ENCODE data around the gene TMEM176B.

Gene TMEM176B

DNA sequence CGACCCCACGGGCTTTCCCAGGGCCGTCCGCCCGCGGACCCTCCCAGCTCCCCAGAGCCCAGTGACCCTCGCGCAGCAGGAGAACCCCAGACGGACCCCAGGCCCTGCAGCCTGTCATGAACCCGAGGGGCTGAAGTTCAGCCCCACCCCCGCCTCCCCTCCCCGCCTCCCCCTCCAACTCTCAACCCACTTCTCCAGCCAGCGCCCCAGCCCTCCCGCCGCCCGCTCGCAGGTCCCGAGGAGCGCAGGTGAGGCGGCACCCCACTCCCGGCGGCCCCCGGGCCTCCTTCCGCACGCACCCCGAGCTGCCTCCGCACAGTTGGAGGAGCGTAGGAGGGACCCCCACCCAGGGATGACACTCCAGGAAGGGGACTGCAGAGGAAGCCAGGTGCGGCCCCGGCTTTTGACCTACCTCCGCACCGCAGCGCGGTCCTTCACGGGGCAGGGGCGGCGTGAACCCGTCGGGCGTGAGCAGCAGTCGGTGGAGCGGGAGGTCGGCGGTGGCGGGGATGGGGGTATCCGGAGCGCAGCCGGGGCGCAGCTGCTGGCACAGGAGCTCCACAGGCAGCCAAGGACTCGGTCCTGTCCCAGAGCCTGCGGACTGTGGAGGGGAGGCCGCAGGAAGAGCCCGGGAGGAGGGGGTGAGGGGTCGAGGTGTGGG lies 547 bp upstream of the TMEM176B start, which contains the start of gene TMEM176A:
TMEM176A (plus strand) TSS at position 189 of the 661 bp plus-strand sequence. CDS start 782 bp downstream, outside the sequence.
- H3K14ac ChIP-seq (ENCODE audit: low read length) = no peak within 1 kb of the TSS

GRCh38 chr7:150799156-150799555 lies 1.0 kb downstream of the TMEM176B start:
- Histone ChIP-seq H3K4ac (ENCODE audit: low read depth, low read length) (no peak overlapping the region), H3K9me3 (ENCODE audit: insufficient read depth, low read depth, low read length) (peaks cover 4% of the 10 kb centered on the region), H3K79me2 (ENCODE audit: control insufficient read depth, insufficient read depth, low read length, poor library complexity) (no peaks in the 10 kb centered on the region), H4K12ac (ENCODE audit: low read depth, low read length) (no peak overlapping the region), H3K36me3 (ENCODE audit: control insufficient read depth in 1 of 2, insufficient read depth in 2 of 2, low read length in 2 of 2) (no peaks in the 10 kb centered on the region), H3K27ac (ENCODE audit: low read depth, low read length) (no peak overlapping the region), H3K4me2 (ENCODE audit: low read length) (no peak overlapping the region), H2AFZ (ENCODE audit: insufficient read depth, low read length, poor library complexity) (no peak overlapping the region), H2AK5ac (ENCODE audit: low read length) (no peak overlapping the region), H3K9ac (ENCODE audit: low read length) (no peak overlapping the region), H3K18ac (ENCODE audit: low read length) (no peak overlapping the region), H4K8ac (ENCODE audit: low read depth, low read length) (no peak overlapping the region), H3K27me3 (ENCODE audit: insufficient read depth, low read length) (peaks cover 34% of the 10 kb centered on the region), H3K14ac (ENCODE audit: low read length) (no peak overlapping the region), H3K79me1 (ENCODE audit: low read length) (no peaks in the 10 kb centered on the region), H3K4me3 (ENCODE audit: low read depth, low read length) (no peak overlapping the region), H4K91ac (ENCODE audit: low read depth, low read length) (no peak overlapping the region), H3K4me1 (ENCODE audit: control insufficient read depth in 1 of 2, insufficient read depth in 2 of 2, low read length in 2 of 2) (peaks cover 6 to 9% of the 10 kb centered on the region in 2 experiments), H2BK12ac (ENCODE audit: low read length) (no peak overlapping the region), H2BK120ac (ENCODE audit: insufficient read depth, low read length, poor library complexity) (no peak overlapping the region), H3K23ac (ENCODE audit: low read length) (no peak overlapping the region), H2BK5ac (ENCODE audit: low read depth, low read length, poor library complexity) (no peak overlapping the region)
- no CpG with 5 or more reads among the region's 3 CpGs for WGBS (ENCODE audit: extremely low coverage, insufficient coverage, insufficient read length)
- DNase-seq = no peak

More for the DNA sequence above, 547 bp upstream of the TMEM176B start, which contains the start of gene TMEM176A:
- H3K27ac ChIP-seq (ENCODE audit: low read depth, low read length) = no peak within 1 kb of the TSS
- no peaks in the 10 kb centered on the region for H3K36me3 ChIP-seq (ENCODE audit: control insufficient read depth in 1 of 2, insufficient read depth in 2 of 2, low read length in 2 of 2)
- H2BK12ac ChIP-seq (ENCODE audit: low read length) = no peak within 1 kb of the TSS
- no peak within 1 kb of the TSS for H3K9ac ChIP-seq (ENCODE audit: low read length)
- H3K27me3 ChIP-seq (ENCODE audit: insufficient read depth, low read length) = peaks cover 36% of the 10 kb centered on the region
- H3K79me1 ChIP-seq (ENCODE audit: low read length) = no peaks in the 10 kb centered on the region
- no peak within 1 kb of the TSS for H3K4ac ChIP-seq (ENCODE audit: low read depth, low read length)
- H4K91ac ChIP-seq (ENCODE audit: low read depth, low read length) = no peak within 1 kb of the TSS
- H2AK5ac ChIP-seq (ENCODE audit: low read length) = no peak within 1 kb of the TSS
- H2BK120ac ChIP-seq (ENCODE audit: insufficient read depth, low read length, poor library complexity) = no peak within 1 kb of the TSS
- no peak within 1 kb of the TSS for H3K23ac ChIP-seq (ENCODE audit: low read length)
- no peak within 1 kb of the TSS for H2AFZ ChIP-seq (ENCODE audit: insufficient read depth, low read length, poor library complexity)
- peaks cover 6 to 9% of the 10 kb centered on the region in 2 experiments for H3K4me1 ChIP-seq (ENCODE audit: control insufficient read depth in 1 of 2, insufficient read depth in 2 of 2, low read length in 2 of 2)
- DNase-seq = no peak
- peak within 1 kb of the TSS; percentile 43 for H3K4me3 ChIP-seq (ENCODE audit: low read depth, low read length)
- peaks cover 5% of the 10 kb centered on the region for H3K9me3 ChIP-seq (ENCODE audit: insufficient read depth, low read depth, low read length)
- WGBS (ENCODE audit: extremely low coverage, insufficient coverage, insufficient read length) = no CpG with 5 or more reads among the region's 54 CpGs
- no peaks in the 10 kb centered on the region for H3K79me2 ChIP-seq (ENCODE audit: control insufficient read depth, insufficient read depth, low read length, poor library complexity)
- H3K4me2 ChIP-seq (ENCODE audit: low read length) = peak within 1 kb of the TSS; percentile 67
- no peak within 1 kb of the TSS for H2BK5ac ChIP-seq (ENCODE audit: low read depth, low read length, poor library complexity)
- no peak within 1 kb of the TSS for H4K12ac ChIP-seq (ENCODE audit: low read depth, low read length)
- no peak within 1 kb of the TSS for H3K18ac ChIP-seq (ENCODE audit: low read length)
- no peak within 1 kb of the TSS for H4K8ac ChIP-seq (ENCODE audit: low read depth, low read length)

DNA sequence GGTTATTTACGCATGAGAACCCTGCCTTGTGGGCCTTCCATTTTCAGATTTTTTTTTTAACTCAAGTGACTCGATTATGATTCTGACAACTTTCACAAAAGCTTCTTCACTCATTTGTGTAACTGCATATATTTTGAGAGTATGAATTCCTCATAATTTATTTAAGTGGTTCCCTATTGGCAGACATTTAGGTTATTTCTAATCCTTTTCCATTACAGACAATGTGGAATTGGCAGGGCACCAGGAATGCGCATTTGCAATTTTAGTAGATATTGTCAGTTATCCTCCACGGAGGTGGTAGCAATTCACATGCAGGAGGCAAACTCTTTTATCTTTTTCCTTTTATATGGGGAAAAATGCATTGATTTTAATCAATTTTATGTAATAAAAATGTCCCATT lies 2.5 kb downstream of the TMEM176B start:
- no peak overlapping the region for H4K91ac ChIP-seq (ENCODE audit: low read depth, low read length)
- H3K4me3 ChIP-seq (ENCODE audit: low read depth, low read length) = no peak overlapping the region
- H3K4me1 ChIP-seq (ENCODE audit: control insufficient read depth in 1 of 2, insufficient read depth in 2 of 2, low read length in 2 of 2) = peaks cover 9% of the 10 kb centered on the region in 2 experiments
- no peak for DNase-seq
- H3K36me3 ChIP-seq (ENCODE audit: control insufficient read depth in 1 of 2, insufficient read depth in 2 of 2, low read length in 2 of 2) = no peaks in the 10 kb centered on the region
- H3K4ac ChIP-seq (ENCODE audit: low read depth, low read length) = no peak overlapping the region
- H3K79me2 ChIP-seq (ENCODE audit: control insufficient read depth, insufficient read depth, low read length, poor library complexity) = no peaks in the 10 kb centered on the region
- H2BK120ac ChIP-seq (ENCODE audit: insufficient read depth, low read length, poor library complexity) = no peak overlapping the region
- H3K9ac ChIP-seq (ENCODE audit: low read length) = no peak overlapping the region
- no peak overlapping the region for H4K12ac ChIP-seq (ENCODE audit: low read depth, low read length)
- no peak overlapping the region for H3K4me2 ChIP-seq (ENCODE audit: low read length)
- H2BK5ac ChIP-seq (ENCODE audit: low read depth, low read length, poor library complexity) = no peak overlapping the region
- H3K18ac ChIP-seq (ENCODE audit: low read length) = no peak overlapping the region
- no peaks in the 10 kb centered on the region for H3K79me1 ChIP-seq (ENCODE audit: low read length)
- no peak overlapping the region for H3K23ac ChIP-seq (ENCODE audit: low read length)
- H3K27ac ChIP-seq (ENCODE audit: low read depth, low read length) = no peak overlapping the region
- H2AK5ac ChIP-seq (ENCODE audit: low read length) = no peak overlapping the region
- H2BK12ac ChIP-seq (ENCODE audit: low read length) = no peak overlapping the region
- H3K9me3 ChIP-seq (ENCODE audit: insufficient read depth, low read depth, low read length) = peaks cover 4% of the 10 kb centered on the region
- H4K8ac ChIP-seq (ENCODE audit: low read depth, low read length) = no peak overlapping the region
- H3K14ac ChIP-seq (ENCODE audit: low read length) = no peak overlapping the region
- H2AFZ ChIP-seq (ENCODE audit: insufficient read depth, low read length, poor library complexity) = no peak overlapping the region
- WGBS (ENCODE audit: extremely low coverage, insufficient coverage, insufficient read length) = no CpG with 5 or more reads among the region's 4 CpGs
- peaks cover 34% of the 10 kb centered on the region for H3K27me3 ChIP-seq (ENCODE audit: insufficient read depth, low read length)

DNA sequence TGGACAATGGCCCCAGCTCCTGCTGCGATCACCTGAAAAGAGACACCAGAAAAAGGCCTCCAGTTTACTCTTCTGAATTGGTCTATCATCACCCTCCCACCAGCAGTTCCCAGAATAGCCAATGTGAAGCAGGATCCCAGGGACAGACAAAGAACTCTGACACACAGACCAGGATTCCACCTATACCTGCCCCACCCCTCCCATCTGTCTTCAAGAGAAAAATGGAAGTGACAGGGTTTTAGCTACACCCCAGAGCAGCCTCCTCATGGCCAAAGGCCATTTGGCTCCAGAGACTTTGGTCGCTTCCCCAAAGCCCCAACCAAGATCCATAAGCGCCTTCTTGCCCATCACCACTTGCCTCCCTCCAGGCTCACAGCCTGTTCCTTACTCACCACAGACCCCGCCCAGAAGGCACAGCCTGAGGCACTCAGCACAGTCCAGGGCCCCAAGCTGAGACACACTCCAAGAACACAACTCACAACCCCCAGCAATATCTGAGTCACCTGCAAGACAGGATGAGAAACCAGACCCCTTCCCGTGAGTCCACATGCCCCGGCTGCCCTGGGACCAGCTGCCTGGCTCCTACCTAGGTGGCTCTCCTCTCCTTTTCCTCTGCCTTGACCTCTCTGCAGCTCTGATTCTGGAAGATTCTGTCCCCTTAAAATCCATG lies 6.5 kb downstream of the TMEM176B start:
- Histone ChIP-seq H4K12ac (ENCODE audit: low read depth, low read length) (no peak overlapping the region), H3K27me3 (ENCODE audit: insufficient read depth, low read length) (no peaks in the 10 kb centered on the region), H4K91ac (ENCODE audit: low read depth, low read length) (no peak overlapping the region), H3K18ac (ENCODE audit: low read length) (no peak overlapping the region), H3K9ac (ENCODE audit: low read length) (no peak overlapping the region), H3K79me1 (ENCODE audit: low read length) (no peaks in the 10 kb centered on the region), H3K4me3 (ENCODE audit: low read depth, low read length) (no peak overlapping the region), H3K4me2 (ENCODE audit: low read length) (no peak overlapping the region), H2BK120ac (ENCODE audit: insufficient read depth, low read length, poor library complexity) (no peak overlapping the region), H3K36me3 (ENCODE audit: control insufficient read depth in 1 of 2, insufficient read depth in 2 of 2, low read length in 2 of 2) (no peaks in the 10 kb centered on the region), H3K79me2 (ENCODE audit: control insufficient read depth, insufficient read depth, low read length, poor library complexity) (no peaks in the 10 kb centered on the region), H2AK5ac (ENCODE audit: low read length) (no peak overlapping the region), H4K8ac (ENCODE audit: low read depth, low read length) (no peak overlapping the region), H3K23ac (ENCODE audit: low read length) (no peak overlapping the region), H3K4ac (ENCODE audit: low read depth, low read length) (no peak overlapping the region), H3K4me1 (ENCODE audit: control insufficient read depth in 1 of 2, insufficient read depth in 2 of 2, low read length in 2 of 2) (peaks cover 0 to 3% of the 10 kb centered on the region in 2 experiments), H2BK12ac (ENCODE audit: low read length) (no peak overlapping the region), H3K9me3 (ENCODE audit: insufficient read depth, low read depth, low read length) (no peaks in the 10 kb centered on the region), H2BK5ac (ENCODE audit: low read depth, low read length, poor library complexity) (no peak overlapping the region), H3K14ac (ENCODE audit: low read length) (no peak overlapping the region), H2AFZ (ENCODE audit: insufficient read depth, low read length, poor library complexity) (no peak overlapping the region), H3K27ac (ENCODE audit: low read depth, low read length) (no peak overlapping the region)
- no CpG with 5 or more reads among the region's 6 CpGs for WGBS (ENCODE audit: extremely low coverage, insufficient coverage, insufficient read length)
- DNase-seq = peak; percentile 72 to 76
